HG02973 (cell line): ENCODE measurements around the gene GATB.

Experiments used
- ATAC-seq: cut with Tn5 transposase; IDR thresholded peaks from one replicate; pipeline ENCODE4 v1.9.1; 2021; ENCODE audit warnings: moderate library complexity; ENCODE audit not compliant: unreplicated experiment

The GATB gene

GRCh38 chr4:151677193-151677592, 83.6 kb downstream of the GATB start:
- no peak for ATAC-seq

- no peak for ATAC-seq
Measured at GRCh38 chr4:151676301-151676700, 84.5 kb downstream of the GATB start.

- ATAC-seq: no peak
Measured at GRCh38 chr4:151675411-151675971, 85.3 kb downstream of the GATB start.

GRCh38 chr4:151674804-151675391, 85.9 kb downstream of the GATB start:
- ATAC-seq: no peak

GRCh38 chr4:151673908-151674520, 86.8 kb downstream of the GATB start:
- no peak for ATAC-seq

GRCh38 chr4:151672996-151673395, 87.8 kb downstream of the GATB start:
- no peak for ATAC-seq

GRCh38 chr4:151671541-151672059, 89.2 kb downstream of the GATB start:
- ATAC-seq: no peak

GRCh38 chr4:151670843-151671242, 90.0 kb downstream of the GATB start:
- ATAC-seq: no peak

GRCh38 chr4:151669990-151670389, 90.8 kb downstream of the GATB start:
- no peak for ATAC-seq

- ATAC-seq: no peak
Measured at GRCh38 chr4:151668689-151669402, 92.0 kb downstream of the GATB start.

- ATAC-seq: no peak
Measured at GRCh38 chr4:151667666-151668065, 93.1 kb downstream of the GATB start.

GRCh38 chr4:151667048-151667447, 93.8 kb downstream of the GATB start:
- ATAC-seq: no peak

GRCh38 chr4:151666501-151666900, 94.3 kb downstream of the GATB start:
- ATAC-seq: no peak

- ATAC-seq: no peak
Measured at GRCh38 chr4:151665785-151666127, 95.1 kb downstream of the GATB start.

- ATAC-seq: no peak
Measured at GRCh38 chr4:151665022-151665784, 95.6 kb downstream of the GATB start.

GRCh38 chr4:151664289-151664688, 96.5 kb downstream of the GATB start:
- no peak for ATAC-seq

GRCh38 chr4:151663109-151663508, 97.7 kb downstream of the GATB start:
- ATAC-seq: no peak

GRCh38 chr4:151661873-151662272, 98.9 kb downstream of the GATB start:
- no peak for ATAC-seq

- no peak for ATAC-seq
Measured at GRCh38 chr4:151660676-151661075, 100.1 kb downstream of the GATB start.

- no peak for ATAC-seq
Measured at GRCh38 chr4:151659601-151660364, 101.0 kb downstream of the GATB start.
